Fibroblast of mammary gland (primary cell): ENCODE data around the gene CDT1.

Experiments used
- DNase-seq: peaks from one replicate; pipeline ENCODE4 v3.0.0-alpha.2; 2010; ENCODE audit warnings: low read depth
- H3K4me3 ChIP-seq: 2 replicates; pipeline ENCODE4 v1.5.1; 2011; ENCODE audit warnings: low read depth, mild to moderate bottlenecking, low read length, moderate library complexity; ENCODE audit not compliant: control insufficient read depth
- TF ChIP-seq, protein P1 (sequence below): conservative IDR thresholded peaks from 2 replicates; pipeline ENCODE4 v1.5.1; 2011; ENCODE audit warnings: low read depth, low read length, inconsistent platforms; ENCODE audit not compliant: control insufficient read depth, insufficient read depth

Gene CDT1

DNA sequence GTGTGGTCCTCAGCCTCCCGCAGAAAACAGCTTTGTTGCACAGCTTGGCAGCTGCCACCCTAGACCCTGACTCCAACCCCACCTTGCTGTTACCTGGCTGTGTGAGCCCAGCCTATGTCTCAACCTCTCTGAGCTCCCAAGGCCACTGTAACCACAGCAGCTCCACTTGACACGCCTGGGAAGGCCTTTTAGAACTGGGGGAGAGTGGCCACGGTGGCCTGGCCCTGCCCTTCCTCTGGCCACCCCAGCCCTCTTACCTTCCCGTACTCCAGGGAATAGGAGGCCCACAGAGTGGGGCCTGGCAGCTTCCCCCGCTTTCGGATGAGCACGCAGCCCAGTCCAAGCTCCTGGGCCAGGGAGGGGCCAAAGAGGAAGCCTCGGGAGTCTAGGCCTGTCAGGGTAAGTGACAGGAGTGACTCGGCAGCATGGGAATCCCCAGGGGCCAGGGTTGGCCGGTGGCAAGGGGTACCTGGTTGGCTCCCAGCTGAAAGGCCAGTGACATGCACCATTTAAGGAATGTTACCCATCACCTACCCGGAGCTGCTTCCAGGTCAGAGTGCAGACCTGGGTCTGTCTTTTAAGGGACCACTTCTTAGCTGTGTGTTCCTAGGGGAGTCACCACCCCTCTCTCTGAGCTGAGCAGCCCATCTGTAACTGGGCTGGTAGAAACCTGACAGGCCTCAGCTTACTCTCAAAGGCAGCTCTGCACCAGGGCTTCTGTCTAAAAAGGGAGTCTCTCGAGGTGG lies 6.8 kb downstream of the CDT1 start:
- no peak for DNase-seq
- TF ChIP-seq, protein P1, sequence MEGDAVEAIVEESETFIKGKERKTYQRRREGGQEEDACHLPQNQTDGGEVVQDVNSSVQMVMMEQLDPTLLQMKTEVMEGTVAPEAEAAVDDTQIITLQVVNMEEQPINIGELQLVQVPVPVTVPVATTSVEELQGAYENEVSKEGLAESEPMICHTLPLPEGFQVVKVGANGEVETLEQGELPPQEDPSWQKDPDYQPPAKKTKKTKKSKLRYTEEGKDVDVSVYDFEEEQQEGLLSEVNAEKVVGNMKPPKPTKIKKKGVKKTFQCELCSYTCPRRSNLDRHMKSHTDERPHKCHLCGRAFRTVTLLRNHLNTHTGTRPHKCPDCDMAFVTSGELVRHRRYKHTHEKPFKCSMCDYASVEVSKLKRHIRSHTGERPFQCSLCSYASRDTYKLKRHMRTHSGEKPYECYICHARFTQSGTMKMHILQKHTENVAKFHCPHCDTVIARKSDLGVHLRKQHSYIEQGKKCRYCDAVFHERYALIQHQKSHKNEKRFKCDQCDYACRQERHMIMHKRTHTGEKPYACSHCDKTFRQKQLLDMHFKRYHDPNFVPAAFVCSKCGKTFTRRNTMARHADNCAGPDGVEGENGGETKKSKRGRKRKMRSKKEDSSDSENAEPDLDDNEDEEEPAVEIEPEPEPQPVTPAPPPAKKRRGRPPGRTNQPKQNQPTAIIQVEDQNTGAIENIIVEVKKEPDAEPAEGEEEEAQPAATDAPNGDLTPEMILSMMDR, result no peak
- peak overlapping the region; percentile 59 for H3K4me3 ChIP-seq

DNA sequence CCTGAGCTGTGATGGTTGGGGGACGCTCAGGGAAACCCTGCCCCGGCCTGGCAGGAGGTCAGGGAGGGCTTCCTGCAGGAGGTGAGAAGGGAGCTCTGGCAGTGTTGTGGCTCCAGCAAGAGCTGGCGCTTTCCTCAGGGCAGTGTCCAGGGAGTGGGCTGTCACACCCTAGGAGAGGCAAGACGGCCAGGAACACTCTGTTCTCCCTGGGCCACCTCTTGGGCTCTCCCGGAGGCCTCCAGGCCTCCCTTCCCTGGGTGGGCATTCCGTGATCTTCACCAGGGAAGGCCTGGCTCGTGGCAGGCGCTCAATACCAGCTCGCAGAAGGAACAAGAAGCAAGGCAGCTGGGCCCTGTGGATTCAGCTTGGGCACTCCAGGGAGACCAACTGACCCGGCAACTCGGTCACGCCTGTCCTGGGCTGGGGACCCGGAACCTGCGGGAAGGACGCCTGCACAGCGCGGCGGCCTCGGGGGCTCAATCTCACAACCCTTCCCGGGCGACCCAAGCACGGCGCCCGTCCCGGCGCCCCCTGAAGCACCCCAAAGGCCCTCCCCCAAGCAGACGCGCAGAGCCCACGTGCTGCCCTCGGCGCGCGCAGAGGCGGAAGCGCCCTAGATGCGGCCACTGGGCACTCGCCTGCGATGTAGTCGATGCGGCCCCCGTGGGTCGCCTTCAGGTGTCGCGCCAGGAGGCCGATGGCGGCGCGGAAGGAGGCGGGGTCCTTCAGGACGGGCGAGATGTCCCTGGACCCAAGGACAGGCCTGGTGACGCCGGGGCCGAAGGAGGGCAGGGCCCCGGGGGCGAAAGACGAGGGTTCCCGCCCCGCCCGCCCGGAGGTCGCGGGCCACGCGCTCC lies 7.6 kb downstream of the CDT1 start:
- peak overlapping the region; percentile 59 for H3K4me3 ChIP-seq
- TF ChIP-seq, protein P1, result no peak
- peak; percentile 74 for DNase-seq

GRCh38 chr16:88811769-88812512 lies 8.4 kb downstream of the CDT1 start, which contains the start of gene APRT:
Gene APRT (minus strand): TSS chr16:88811928. CDS start chr16:88811899, 29 bp downstream.
- TF ChIP-seq, protein P1, result no peak
- peak; percentile 96 for DNase-seq
- H3K4me3 ChIP-seq, result peak within 1 kb of the TSS; percentile 59

DNA sequence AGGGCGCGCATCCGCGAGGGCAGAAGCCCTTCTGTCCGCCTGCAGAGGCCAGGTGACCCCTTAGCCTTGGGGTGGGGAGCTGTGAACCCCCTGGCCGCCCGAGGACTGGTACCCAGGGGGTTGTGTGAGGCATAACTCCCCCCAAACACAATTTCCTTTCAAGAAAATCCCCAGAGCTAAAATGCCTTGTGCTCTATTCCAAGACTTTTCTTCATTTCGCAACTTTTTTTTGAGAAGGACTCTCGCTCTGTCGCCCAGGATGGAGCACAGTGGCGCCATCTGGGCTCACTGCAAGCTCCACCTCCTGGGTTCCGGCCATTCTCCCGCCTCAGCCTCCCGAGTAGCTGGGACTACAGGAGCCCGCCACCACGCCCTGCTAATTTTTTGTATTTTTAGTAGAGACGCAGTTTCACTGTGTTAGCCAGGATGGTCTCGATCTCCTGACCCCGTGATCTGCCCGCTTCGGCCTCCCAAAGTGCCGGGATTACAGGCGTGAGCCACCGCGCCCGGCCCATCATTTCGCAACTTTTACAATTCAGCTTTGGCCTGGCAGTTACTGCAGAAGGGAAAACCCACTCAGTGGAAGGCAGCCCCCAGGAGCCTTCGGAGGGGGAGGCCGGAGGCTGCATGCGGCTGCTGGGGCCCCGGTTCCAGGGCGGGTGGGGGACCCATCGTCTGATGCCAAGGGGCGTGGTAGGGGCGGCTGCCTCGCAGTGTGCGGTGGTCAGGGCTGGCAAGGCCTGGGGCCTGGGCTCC lies 9.1 kb downstream of the CDT1 start:
- DNase-seq, result peak; percentile 55

GRCh38 chr16:88813269-88814143 lies 9.9 kb downstream of the CDT1 start:
- no peak overlapping the region for H3K4me3 ChIP-seq
- DNase-seq, result no peak

More for the DNA sequence above, 9.1 kb downstream of the CDT1 start:
- peak overlapping the region; percentile 43 for H3K4me3 ChIP-seq
- TF ChIP-seq, protein P1, result no peak

More at GRCh38 chr16:88813269-88814143, 9.9 kb downstream of the CDT1 start:
- TF ChIP-seq, protein P1, result no peak
